GM23248 (cell line): Measurements from ENCODE around the gene OR51G1.

Experiments
- EZH2 ChIP-seq: fragments of 200-600 bp; sonication (generic); IDR thresholded peaks from 2 replicates; pipeline ENCODE4 v1.6.1; 2018; ENCODE audit warnings: antibody characterized with exemption, mild to moderate bottlenecking; ENCODE audit not compliant: insufficient read depth, poor library complexity, severe bottlenecking
- EZH2phosphoT487 ChIP-seq: fragments of 200-600 bp; sonication (generic); IDR thresholded peaks from 2 replicates; pipeline ENCODE4 v1.6.1; 2018; ENCODE audit warnings: antibody characterized with exemption, moderate library complexity, mild to moderate bottlenecking, low read depth; ENCODE audit not compliant: insufficient read depth

DNA sequence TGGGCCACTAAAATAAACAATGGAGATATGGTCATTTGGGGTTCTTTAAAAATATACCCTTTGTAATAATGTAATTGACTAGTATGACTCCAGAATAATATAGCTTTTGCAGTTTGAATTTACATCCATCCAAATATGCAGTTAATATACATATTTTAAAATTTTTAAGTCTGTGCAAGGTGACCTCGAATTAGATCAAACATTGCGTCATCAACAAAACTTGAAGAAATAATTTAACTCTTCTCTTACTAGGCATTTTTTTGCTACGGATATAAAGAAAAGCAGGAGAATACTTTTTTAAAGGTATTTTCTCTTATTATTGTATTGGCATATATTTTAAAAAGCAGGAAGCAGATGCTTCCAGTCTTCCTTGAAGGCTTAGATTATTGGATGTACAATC, 12.6 kb upstream of the OR51G1 start:
- TF ChIP-seq EZH2 (no peak), EZH2phosphoT487 (no peak)
